WTC11 (cell line): ENCODE data around the gene PRRC2C. TPM values are rescaled to one million over a fixed set of nuclear protein-coding genes. Genes with fewer than 3 reads are reported as not detected.
"Not testable (repeated sequence)": the region's sequence is repeated elsewhere in the genome, so short reads cannot be mapped to it uniquely, and the experiment has no call there.

Experiments used
- ATAC-seq: fragments of 200-7000 bp; cut with Tn5 transposase; 2 replicates; pipeline ENCODE4 v1.10.0; 2021; ENCODE audit warnings: mild to moderate bottlenecking, moderate library complexity
- CTCF ChIA-PET: fragments of 300-600 bp; sonication (Branson Sonifier 250); formaldehyde crosslinking; loops from one replicate; lab custom pipeline; 2021; ENCODE audit warnings: antibody characterized with exemption; lab: Charles Lee
- POLR2A ChIA-PET: fragments of 350-600 bp; sonication (Branson Sonifier 250); formaldehyde crosslinking; loops from one replicate; lab custom pipeline; 2021; ENCODE audit warnings: antibody characterized with exemption; lab: Charles Lee
- DNase-seq: peaks from one replicate; pipeline ENCODE4 v3.0.0; 2021; ENCODE audit warnings: low spot score
- H3K27ac Mint-ChIP-seq: 2 replicates; pipeline ENCODE4 v1.8.0; 2021; ENCODE audit warnings: mixed read lengths
- H3K27me3 Mint-ChIP-seq: 2 replicates; pipeline ENCODE4 v1.8.0; 2021; ENCODE audit warnings: low read depth, mild to moderate bottlenecking, moderate library complexity, mixed read lengths
- H3K36me3 Mint-ChIP-seq: 2 replicates; pipeline ENCODE4 v1.8.0; 2021; ENCODE audit warnings: mixed read lengths
- H3K4me1 Mint-ChIP-seq: 2 replicates; pipeline ENCODE4 v1.8.0; 2022; ENCODE audit warnings: mixed read lengths
- H3K4me3 Mint-ChIP-seq: 2 replicates; pipeline ENCODE4 v1.8.0; 2021; ENCODE audit warnings: mild to moderate bottlenecking, moderate library complexity, mixed read lengths
- H3K9me3 Mint-ChIP-seq: 2 replicates; pipeline ENCODE4 v1.8.0; 2021; ENCODE audit warnings: mixed read lengths
- ATF6 ChIP-seq: sonication (generic); formaldehyde crosslinking; IDR thresholded peaks from 2 replicates; pipeline ENCODE4 v1.8.1; 2023; ENCODE audit warnings: mild to moderate bottlenecking, missing genetic modification reagents
- CBFB ChIP-seq: sonication (generic); formaldehyde crosslinking; IDR thresholded peaks from 2 replicates; pipeline ENCODE4 v1.8.1; 2022; ENCODE audit warnings: mild to moderate bottlenecking, low read depth, missing genetic modification reagents
- ERG ChIP-seq: fragments of 250-450 bp; sonication (Bioruptor Pico); IDR thresholded peaks from 2 replicates; pipeline ENCODE4 v1.8.0; 2021; ENCODE audit warnings: mild to moderate bottlenecking
- HMGXB4 ChIP-seq: sonication (generic); formaldehyde crosslinking; IDR thresholded peaks from 2 replicates; pipeline ENCODE4 v1.8.1; 2023; ENCODE audit warnings: mild to moderate bottlenecking, moderate library complexity, missing genetic modification reagents
- MXD4 ChIP-seq: fragments of 250-450 bp; sonication (Bioruptor Pico); IDR thresholded peaks from 2 replicates; pipeline ENCODE4 v1.8.0; 2021; ENCODE audit warnings: mild to moderate bottlenecking, moderate library complexity, borderline replicate concordance
- NFATC4 ChIP-seq: fragments of 250-450 bp; sonication (Bioruptor Pico); IDR thresholded peaks from 2 replicates; pipeline ENCODE4 v1.9.0; 2021; ENCODE audit warnings: mild to moderate bottlenecking
- NFYB ChIP-seq: sonication (generic); formaldehyde crosslinking; conservative IDR thresholded peaks from 2 replicates; pipeline ENCODE4 v1.8.0; 2022; ENCODE audit warnings: low read depth, missing genetic modification reagents
- OVOL2 ChIP-seq: fragments of 250-450 bp; sonication (Bioruptor Pico); IDR thresholded peaks from 2 replicates; pipeline ENCODE4 v1.9.0; 2021; ENCODE audit warnings: mild to moderate bottlenecking, borderline replicate concordance
- RELA ChIP-seq: sonication (generic); formaldehyde crosslinking; IDR thresholded peaks from 2 replicates; pipeline ENCODE4 v1.8.1; 2022; ENCODE audit warnings: missing genetic modification reagents, mild to moderate bottlenecking, borderline replicate concordance
- ZNF416 ChIP-seq: fragments of 250-450 bp; sonication (Bioruptor Pico); IDR thresholded peaks from 2 replicates; pipeline ENCODE4 v1.9.0; 2021; ENCODE audit warnings: mild to moderate bottlenecking, inconsistent platforms
- ZNF671 ChIP-seq: fragments of 250-450 bp; sonication (Bioruptor Pico); IDR thresholded peaks from 2 replicates; pipeline ENCODE4 v1.8.0; 2021; ENCODE audit warnings: mild to moderate bottlenecking
- total RNA-seq: library from RNA; stranded (reverse); gene quantifications from 3 replicates; pipeline ENCODE4 v1.2.3, GENCODE V29; 2021
- TF ChIP-seq, protein P1 (sequence below): sonication (generic); formaldehyde crosslinking; IDR thresholded peaks from 2 replicates; pipeline ENCODE4 v1.8.1; 2022; ENCODE audit warnings: mild to moderate bottlenecking, missing genetic modification reagents, moderate library complexity, borderline replicate concordance
- TF ChIP-seq, protein P2 (sequence below): sonication (generic); formaldehyde crosslinking; IDR thresholded peaks from 2 replicates; pipeline ENCODE4 v1.8.1; 2022; ENCODE audit warnings: low read depth, missing genetic modification reagents, borderline replicate concordance
- TF ChIP-seq, protein P3 (sequence below): sonication (generic); formaldehyde crosslinking; IDR thresholded peaks from 2 replicates; pipeline ENCODE4 v1.8.0; 2023; ENCODE audit warnings: mild to moderate bottlenecking, missing genetic modification reagents

The PRRC2C gene
- total RNA-seq, 1 experiment from 2014 or later = 236 TPM

DNA sequence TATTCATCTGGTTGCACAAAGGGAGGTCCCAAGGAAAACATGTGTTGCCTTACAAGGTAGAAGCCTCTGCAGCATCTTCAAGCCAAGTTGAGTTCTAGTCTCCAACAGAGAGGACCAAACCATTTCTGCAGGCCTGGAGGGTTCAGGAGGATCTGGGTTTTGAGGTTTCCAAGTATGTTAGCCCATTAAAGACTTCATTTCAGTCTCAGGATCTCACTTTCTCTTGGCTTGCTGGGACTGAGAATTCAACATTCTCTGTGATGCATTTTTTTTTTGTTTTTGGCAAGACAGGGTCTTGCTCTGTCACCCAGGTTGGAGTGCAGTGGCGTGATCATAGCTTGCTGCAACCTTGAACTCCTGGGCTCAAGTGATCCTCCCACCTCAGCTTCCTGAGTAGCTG lies 128.0 kb downstream of the PRRC2C start (continued):
- TF ChIP-seq ATF6 (CRISPR knock-in tag) (no peak), HMGXB4 (CRISPR knock-in tag) (no peak), MXD4 (CRISPR knock-in tag) (no peak), CBFB (CRISPR knock-in tag) (no peak), ERG (CRISPR knock-in tag) (no peak), NFATC4 (no peak), OVOL2 (CRISPR knock-in tag) (no peak), ZNF671 (no peak), ZNF416 (no peak), RELA (CRISPR knock-in tag) (no peak), NFYB (CRISPR knock-in tag) (no peak)
- TF ChIP-seq, protein P1, sequence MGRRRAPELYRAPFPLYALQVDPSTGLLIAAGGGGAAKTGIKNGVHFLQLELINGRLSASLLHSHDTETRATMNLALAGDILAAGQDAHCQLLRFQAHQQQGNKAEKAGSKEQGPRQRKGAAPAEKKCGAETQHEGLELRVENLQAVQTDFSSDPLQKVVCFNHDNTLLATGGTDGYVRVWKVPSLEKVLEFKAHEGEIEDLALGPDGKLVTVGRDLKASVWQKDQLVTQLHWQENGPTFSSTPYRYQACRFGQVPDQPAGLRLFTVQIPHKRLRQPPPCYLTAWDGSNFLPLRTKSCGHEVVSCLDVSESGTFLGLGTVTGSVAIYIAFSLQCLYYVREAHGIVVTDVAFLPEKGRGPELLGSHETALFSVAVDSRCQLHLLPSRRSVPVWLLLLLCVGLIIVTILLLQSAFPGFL (CRISPR knock-in tag) = no peak
- TF ChIP-seq, protein P2, sequence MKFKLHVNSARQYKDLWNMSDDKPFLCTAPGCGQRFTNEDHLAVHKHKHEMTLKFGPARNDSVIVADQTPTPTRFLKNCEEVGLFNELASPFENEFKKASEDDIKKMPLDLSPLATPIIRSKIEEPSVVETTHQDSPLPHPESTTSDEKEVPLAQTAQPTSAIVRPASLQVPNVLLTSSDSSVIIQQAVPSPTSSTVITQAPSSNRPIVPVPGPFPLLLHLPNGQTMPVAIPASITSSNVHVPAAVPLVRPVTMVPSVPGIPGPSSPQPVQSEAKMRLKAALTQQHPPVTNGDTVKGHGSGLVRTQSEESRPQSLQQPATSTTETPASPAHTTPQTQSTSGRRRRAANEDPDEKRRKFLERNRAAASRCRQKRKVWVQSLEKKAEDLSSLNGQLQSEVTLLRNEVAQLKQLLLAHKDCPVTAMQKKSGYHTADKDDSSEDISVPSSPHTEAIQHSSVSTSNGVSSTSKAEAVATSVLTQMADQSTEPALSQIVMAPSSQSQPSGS (CRISPR knock-in tag) = no peak
- TF ChIP-seq, protein P3, sequence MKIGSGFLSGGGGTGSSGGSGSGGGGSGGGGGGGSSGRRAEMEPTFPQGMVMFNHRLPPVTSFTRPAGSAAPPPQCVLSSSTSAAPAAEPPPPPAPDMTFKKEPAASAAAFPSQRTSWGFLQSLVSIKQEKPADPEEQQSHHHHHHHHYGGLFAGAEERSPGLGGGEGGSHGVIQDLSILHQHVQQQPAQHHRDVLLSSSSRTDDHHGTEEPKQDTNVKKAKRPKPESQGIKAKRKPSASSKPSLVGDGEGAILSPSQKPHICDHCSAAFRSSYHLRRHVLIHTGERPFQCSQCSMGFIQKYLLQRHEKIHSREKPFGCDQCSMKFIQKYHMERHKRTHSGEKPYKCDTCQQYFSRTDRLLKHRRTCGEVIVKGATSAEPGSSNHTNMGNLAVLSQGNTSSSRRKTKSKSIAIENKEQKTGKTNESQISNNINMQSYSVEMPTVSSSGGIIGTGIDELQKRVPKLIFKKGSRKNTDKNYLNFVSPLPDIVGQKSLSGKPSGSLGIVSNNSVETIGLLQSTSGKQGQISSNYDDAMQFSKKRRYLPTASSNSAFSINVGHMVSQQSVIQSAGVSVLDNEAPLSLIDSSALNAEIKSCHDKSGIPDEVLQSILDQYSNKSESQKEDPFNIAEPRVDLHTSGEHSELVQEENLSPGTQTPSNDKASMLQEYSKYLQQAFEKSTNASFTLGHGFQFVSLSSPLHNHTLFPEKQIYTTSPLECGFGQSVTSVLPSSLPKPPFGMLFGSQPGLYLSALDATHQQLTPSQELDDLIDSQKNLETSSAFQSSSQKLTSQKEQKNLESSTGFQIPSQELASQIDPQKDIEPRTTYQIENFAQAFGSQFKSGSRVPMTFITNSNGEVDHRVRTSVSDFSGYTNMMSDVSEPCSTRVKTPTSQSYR (CRISPR knock-in tag) = no peak

- H3K36me3 Mint-ChIP-seq, CTCF ChIA-PET, ATAC-seq, H3K27me3 Mint-ChIP-seq, H3K9me3 Mint-ChIP-seq, H3K4me3 Mint-ChIP-seq, H3K4me1 Mint-ChIP-seq, DNase-seq, POLR2A ChIA-PET, H3K27ac Mint-ChIP-seq: not testable (repeated sequence)
Measured at GRCh38 chr1:171615122-171615906, 130.0 kb downstream of the PRRC2C start.
